Measurements from ENCODE around the gene POLE2. TPM values are rescaled to one million over a fixed set of nuclear protein-coding genes. Genes with fewer than 3 reads are reported as not detected.

Gene POLE2
- total and polyA plus RNA-seq, 2 of the 13 experiments (the other 11 are each of a cell fraction or from before 2014, with no cell fraction given) = 16.6 to 37.0 TPM

DNA sequence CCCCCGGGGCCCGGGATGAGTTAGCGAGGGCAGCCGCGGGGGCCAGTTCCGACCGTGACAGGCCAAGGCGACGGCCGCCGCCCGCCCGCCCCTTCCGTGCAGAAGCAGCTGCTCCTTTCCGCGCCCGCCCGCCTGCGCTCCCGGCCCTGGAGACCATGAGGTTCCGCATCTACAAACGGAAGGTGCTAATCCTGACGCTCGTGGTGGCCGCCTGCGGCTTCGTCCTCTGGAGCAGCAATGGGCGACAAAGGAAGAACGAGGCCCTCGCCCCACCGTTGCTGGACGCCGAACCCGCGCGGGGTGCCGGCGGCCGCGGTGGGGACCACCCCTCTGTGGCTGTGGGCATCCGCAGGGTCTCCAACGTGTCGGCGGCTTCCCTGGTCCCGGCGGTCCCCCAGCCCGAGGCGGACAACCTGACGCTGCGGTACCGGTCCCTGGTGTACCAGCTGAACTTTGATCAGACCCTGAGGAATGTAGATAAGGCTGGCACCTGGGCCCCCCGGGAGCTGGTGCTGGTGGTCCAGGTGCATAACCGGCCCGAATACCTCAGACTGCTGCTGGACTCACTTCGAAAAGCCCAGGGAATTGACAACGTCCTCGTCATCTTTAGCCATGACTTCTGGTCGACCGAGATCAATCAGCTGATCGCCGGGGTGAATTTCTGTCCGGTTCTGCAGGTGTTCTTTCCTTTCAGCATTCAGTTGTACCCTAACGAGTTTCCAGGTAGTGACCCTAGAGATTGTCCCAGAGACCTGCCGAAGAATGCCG lies 66.7 kb downstream of the POLE2 start (continued):
- TF ChIP-seq, protein P1, sequence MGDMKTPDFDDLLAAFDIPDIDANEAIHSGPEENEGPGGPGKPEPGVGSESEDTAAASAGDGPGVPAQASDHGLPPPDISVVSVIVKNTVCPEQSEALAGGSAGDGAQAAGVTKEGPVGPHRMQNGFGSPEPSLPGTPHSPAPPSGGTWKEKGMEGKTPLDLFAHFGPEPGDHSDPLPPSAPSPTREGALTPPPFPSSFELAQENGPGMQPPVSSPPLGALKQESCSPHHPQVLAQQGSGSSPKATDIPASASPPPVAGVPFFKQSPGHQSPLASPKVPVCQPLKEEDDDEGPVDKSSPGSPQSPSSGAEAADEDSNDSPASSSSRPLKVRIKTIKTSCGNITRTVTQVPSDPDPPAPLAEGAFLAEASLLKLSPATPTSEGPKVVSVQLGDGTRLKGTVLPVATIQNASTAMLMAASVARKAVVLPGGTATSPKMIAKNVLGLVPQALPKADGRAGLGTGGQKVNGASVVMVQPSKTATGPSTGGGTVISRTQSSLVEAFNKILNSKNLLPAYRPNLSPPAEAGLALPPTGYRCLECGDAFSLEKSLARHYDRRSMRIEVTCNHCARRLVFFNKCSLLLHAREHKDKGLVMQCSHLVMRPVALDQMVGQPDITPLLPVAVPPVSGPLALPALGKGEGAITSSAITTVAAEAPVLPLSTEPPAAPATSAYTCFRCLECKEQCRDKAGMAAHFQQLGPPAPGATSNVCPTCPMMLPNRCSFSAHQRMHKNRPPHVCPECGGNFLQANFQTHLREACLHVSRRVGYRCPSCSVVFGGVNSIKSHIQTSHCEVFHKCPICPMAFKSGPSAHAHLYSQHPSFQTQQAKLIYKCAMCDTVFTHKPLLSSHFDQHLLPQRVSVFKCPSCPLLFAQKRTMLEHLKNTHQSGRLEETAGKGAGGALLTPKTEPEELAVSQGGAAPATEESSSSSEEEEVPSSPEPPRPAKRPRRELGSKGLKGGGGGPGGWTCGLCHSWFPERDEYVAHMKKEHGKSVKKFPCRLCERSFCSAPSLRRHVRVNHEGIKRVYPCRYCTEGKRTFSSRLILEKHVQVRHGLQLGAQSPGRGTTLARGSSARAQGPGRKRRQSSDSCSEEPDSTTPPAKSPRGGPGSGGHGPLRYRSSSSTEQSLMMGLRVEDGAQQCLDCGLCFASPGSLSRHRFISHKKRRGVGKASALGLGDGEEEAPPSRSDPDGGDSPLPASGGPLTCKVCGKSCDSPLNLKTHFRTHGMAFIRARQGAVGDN (CRISPR knock-in tag; IDR thresholded peaks at IDR 0.05) = peak; percentile 73
- TF ChIP-seq NONO (IDR thresholded peaks at IDR 0.05) = no peak
- TF ChIP-seq NONO (CRISPR knock-in tag; conservative IDR thresholded peaks at IDR 0.05) = 0 out of 2 replicates have a peak, but pooled peaks have one; percentile 15
- TF ChIP-seq, protein P2, sequence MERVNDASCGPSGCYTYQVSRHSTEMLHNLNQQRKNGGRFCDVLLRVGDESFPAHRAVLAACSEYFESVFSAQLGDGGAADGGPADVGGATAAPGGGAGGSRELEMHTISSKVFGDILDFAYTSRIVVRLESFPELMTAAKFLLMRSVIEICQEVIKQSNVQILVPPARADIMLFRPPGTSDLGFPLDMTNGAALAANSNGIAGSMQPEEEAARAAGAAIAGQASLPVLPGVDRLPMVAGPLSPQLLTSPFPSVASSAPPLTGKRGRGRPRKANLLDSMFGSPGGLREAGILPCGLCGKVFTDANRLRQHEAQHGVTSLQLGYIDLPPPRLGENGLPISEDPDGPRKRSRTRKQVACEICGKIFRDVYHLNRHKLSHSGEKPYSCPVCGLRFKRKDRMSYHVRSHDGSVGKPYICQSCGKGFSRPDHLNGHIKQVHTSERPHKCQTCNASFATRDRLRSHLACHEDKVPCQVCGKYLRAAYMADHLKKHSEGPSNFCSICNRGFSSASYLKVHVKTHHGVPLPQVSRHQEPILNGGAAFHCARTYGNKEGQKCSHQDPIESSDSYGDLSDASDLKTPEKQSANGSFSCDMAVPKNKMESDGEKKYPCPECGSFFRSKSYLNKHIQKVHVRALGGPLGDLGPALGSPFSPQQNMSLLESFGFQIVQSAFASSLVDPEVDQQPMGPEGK (CRISPR knock-in tag; IDR thresholded peaks at IDR 0.05) = no peak
- TF ChIP-seq, protein P3, sequence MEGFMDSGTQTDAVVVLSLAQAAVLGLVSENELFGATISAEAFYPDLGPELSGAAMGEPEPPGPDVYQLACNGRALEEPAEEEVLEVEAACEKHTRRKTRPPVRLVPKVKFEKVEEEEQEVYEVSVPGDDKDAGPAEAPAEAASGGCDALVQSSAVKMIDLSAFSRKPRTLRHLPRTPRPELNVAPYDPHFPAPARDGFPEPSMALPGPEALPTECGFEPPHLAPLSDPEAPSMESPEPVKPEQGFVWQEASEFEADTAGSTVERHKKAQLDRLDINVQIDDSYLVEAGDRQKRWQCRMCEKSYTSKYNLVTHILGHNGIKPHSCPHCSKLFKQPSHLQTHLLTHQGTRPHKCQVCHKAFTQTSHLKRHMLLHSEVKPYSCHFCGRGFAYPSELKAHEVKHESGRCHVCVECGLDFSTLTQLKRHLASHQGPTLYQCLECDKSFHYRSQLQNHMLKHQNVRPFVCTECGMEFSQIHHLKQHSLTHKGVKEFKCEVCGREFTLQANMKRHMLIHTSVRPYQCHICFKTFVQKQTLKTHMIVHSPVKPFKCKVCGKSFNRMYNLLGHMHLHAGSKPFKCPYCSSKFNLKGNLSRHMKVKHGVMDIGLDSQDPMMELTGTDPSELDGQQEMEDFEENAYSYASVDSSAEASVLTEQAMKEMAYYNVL (CRISPR knock-in tag; IDR thresholded peaks at IDR 0.05; ENCODE audit: borderline replicate concordance) = no peak; the same call in 1 of the 2 replicates
- TF ChIP-seq KLF15 (CRISPR knock-in tag; IDR thresholded peaks at IDR 0.05; ENCODE audit: borderline replicate concordance) = no peak
- no peak for TF ChIP-seq ZNF724P (CRISPR knock-in tag; IDR thresholded peaks at IDR 0.05; ENCODE audit: borderline replicate concordance)
- no peak for TF ChIP-seq ZKSCAN5 (CRISPR knock-in tag; IDR thresholded peaks at IDR 0.05)
- TF ChIP-seq, protein P4, sequence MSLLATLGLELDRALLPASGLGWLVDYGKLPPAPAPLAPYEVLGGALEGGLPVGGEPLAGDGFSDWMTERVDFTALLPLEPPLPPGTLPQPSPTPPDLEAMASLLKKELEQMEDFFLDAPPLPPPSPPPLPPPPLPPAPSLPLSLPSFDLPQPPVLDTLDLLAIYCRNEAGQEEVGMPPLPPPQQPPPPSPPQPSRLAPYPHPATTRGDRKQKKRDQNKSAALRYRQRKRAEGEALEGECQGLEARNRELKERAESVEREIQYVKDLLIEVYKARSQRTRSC (CRISPR knock-in tag; IDR thresholded peaks at IDR 0.05; ENCODE audit: low read depth) = no peak
- 0 out of 2 replicates have a peak, but pooled peaks have one; percentile 11 for TF ChIP-seq AHR (CRISPR knock-in tag; IDR thresholded peaks at IDR 0.05)
- TF ChIP-seq ZFP41 (CRISPR knock-in tag; IDR thresholded peaks at IDR 0.05; ENCODE audit: borderline replicate concordance) = no peak
- TF ChIP-seq ZNF260 (CRISPR knock-in tag; IDR thresholded peaks at IDR 0.05; ENCODE audit: borderline replicate concordance, low read depth) = no peak
- no peak for TF ChIP-seq ARID2 (CRISPR knock-in tag; IDR thresholded peaks at IDR 0.05; ENCODE audit: borderline replicate concordance)
- TF ChIP-seq, protein P5, sequence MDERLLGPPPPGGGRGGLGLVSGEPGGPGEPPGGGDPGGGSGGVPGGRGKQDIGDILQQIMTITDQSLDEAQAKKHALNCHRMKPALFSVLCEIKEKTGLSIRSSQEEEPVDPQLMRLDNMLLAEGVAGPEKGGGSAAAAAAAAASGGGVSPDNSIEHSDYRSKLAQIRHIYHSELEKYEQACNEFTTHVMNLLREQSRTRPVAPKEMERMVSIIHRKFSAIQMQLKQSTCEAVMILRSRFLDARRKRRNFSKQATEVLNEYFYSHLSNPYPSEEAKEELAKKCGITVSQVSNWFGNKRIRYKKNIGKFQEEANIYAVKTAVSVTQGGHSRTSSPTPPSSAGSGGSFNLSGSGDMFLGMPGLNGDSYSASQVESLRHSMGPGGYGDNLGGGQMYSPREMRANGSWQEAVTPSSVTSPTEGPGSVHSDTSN (CRISPR knock-in tag; IDR thresholded peaks at IDR 0.05) = no peak
- TF ChIP-seq MTF1 (CRISPR knock-in tag; IDR thresholded peaks at IDR 0.05) = 0 out of 2 replicates have a peak, but pooled peaks have one; percentile 11
- TF ChIP-seq, protein P6, sequence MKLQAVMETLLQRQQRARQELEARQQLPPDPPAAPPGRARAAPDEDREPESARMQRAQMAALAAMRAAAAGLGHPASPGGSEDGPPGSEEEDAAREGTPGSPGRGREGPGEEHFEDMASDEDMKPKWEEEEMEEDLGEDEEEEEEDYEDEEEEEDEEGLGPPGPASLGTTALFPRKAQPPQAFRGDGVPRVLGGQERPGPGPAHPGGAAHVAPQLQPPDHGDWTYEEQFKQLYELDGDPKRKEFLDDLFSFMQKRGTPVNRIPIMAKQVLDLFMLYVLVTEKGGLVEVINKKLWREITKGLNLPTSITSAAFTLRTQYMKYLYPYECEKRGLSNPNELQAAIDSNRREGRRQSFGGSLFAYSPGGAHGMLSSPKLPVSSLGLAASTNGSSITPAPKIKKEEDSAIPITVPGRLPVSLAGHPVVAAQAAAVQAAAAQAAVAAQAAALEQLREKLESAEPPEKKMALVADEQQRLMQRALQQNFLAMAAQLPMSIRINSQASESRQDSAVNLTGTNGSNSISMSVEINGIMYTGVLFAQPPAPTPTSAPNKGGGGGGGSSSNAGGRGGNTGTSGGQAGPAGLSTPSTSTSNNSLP (IDR thresholded peaks at IDR 0.05; ENCODE audit: low read depth, low read length) = no peak
